AG04450 (cell line): ENCODE measurements around the gene PRKD3. TPM values are rescaled to one million over a fixed set of nuclear protein-coding genes. Genes with fewer than 3 reads are reported as not detected.

ENCODE experiments used
- CTCF ChIA-PET: fragments of 300-600, 350-600 bp; formaldehyde crosslinking; extraction: SDS; loops from one replicate; lab custom pipeline; 2022; ENCODE audit warnings: antibody characterized with exemption, inconsistent platforms; lab: Charles Lee
- POLR2A ChIA-PET: fragments of 350-600 bp; formaldehyde crosslinking; extraction: SDS; loops from one replicate; lab custom pipeline; 2021; ENCODE audit warnings: antibody characterized with exemption, inconsistent platforms; lab: Yijun Ruan, JAX
- DNase-seq: peaks from one replicate; pipeline ENCODE4 v3.0.0-alpha.2; 2011; ENCODE audit warnings: low read depth, low spot score
- H3K27ac ChIP-seq: one replicate; pipeline ENCODE4 v1.5.1; 2012; ENCODE audit warnings: low read depth, low read length, control low read depth
- H3K27me3 ChIP-seq: one replicate; pipeline ENCODE4 v1.6.0; 2012; ENCODE audit warnings: low read length; ENCODE audit not compliant: control insufficient read depth, insufficient read depth
- H3K4me3 ChIP-seq: 2 replicates; pipeline ENCODE4 v1.5.1; 2011; ENCODE audit warnings: mild to moderate bottlenecking, low read depth, low read length, control low read depth
- H3K9me3 ChIP-seq: 2 replicates; pipeline ENCODE4 v1.5.1; 2012; ENCODE audit warnings: low read length; ENCODE audit not compliant: control insufficient read depth, insufficient read depth
- CTCF ChIP-seq: IDR thresholded peaks from 2 replicates; pipeline ENCODE4 v1.5.1; 2011; ENCODE audit warnings: low read depth, low read length, control low read depth, inconsistent platforms
- polyA plus RNA-seq: library from polyadenylated mRNA; depleted of rRNA; stranded (reverse); fragments of >200 nt; gene quantifications from 2 replicates; pipeline ENCODE4 v1.2.3, GENCODE V29; 2011

Gene PRKD3
- polyA plus RNA-seq, 1 experiment: 49.5 TPM

GRCh38 chr2:37319754-37320609, 4.7 kb downstream of the PRKD3 start:
- TF ChIP-seq CTCF: no peak
- no peak for DNase-seq
- POLR2A ChIA-PET: interaction anchor here (0.7 kb wide), 1 partner anchor 37 kb away, joined by 9 read pairs; no protein-coding TSS in a partner anchor
- no peaks in the 10 kb centered on the region for H3K27me3 ChIP-seq
- CTCF ChIA-PET: interaction anchor here (0.9 kb wide), 1 partner anchor 35 kb away, joined by 6 read pairs; no protein-coding TSS in a partner anchor
- H3K27ac ChIP-seq: no peak overlapping the region
- H3K4me3 ChIP-seq: no peak overlapping the region
- H3K9me3 ChIP-seq: no peaks in the 10 kb centered on the region

- Histone ChIP-seq H3K27ac (peak overlapping the region; percentile 58), H3K9me3 (no peaks in the 10 kb centered on the region), H3K4me3 (peak overlapping the region; percentile 1; the same call in 1 of the 2 replicates), H3K27me3 (no peaks in the 10 kb centered on the region)
- peak; percentile 87 for DNase-seq
- ChIA-PET POLR2A (interaction anchor here (1.0 kb wide), 1 partner anchor 35 kb away, joined by 5 read pairs; no protein-coding TSS in a partner anchor), CTCF (interaction anchor here (0.6 to 2.3 kb wide), 4 partner anchors 25 to 924 kb away, joined by 4 to 9 read pairs (median 6); no protein-coding TSS in a partner anchor)
- no peak for TF ChIP-seq CTCF
Observed at GRCh38 chr2:37318401-37318800, 6.2 kb downstream of the PRKD3 start.

- no peak for TF ChIP-seq CTCF
- Histone ChIP-seq H3K4me3 (no peak overlapping the region; the same call in 1 of the 2 replicates), H3K27ac (peak overlapping the region; percentile 63), H3K27me3 (no peaks in the 10 kb centered on the region), H3K9me3 (no peaks in the 10 kb centered on the region)
- DNase-seq: no peak
- CTCF ChIA-PET: interaction anchor here (1.6 to 2.3 kb wide), 2 partner anchors 25 to 79 kb away, joined by 4 to 9 read pairs; no protein-coding TSS in a partner anchor
- POLR2A ChIA-PET: no interaction called here
Observed at GRCh38 chr2:37317746-37318145, 6.9 kb downstream of the PRKD3 start.

GRCh38 chr2:37316181-37316580, 8.5 kb downstream of the PRKD3 start:
- no peak overlapping the region for H3K4me3 ChIP-seq

More at GRCh38 chr2:37316181-37316580, 8.5 kb downstream of the PRKD3 start:
- H3K27ac ChIP-seq: no peak overlapping the region
- no peaks in the 10 kb centered on the region for H3K9me3 ChIP-seq
- CTCF ChIA-PET: no interaction called here
- no peak for TF ChIP-seq CTCF
- POLR2A ChIA-PET: no interaction called here
- no peak for DNase-seq
- no peaks in the 10 kb centered on the region for H3K27me3 ChIP-seq
